SHP77 (cell line): ENCODE data around the gene SMOC1.

Source experiments
- DNase-seq, 2 experiments: peaks; one replicate each; lab custom pipeline; 2025; lab: John Stamatoyannopoulos, UW

The SMOC1 gene

DNA sequence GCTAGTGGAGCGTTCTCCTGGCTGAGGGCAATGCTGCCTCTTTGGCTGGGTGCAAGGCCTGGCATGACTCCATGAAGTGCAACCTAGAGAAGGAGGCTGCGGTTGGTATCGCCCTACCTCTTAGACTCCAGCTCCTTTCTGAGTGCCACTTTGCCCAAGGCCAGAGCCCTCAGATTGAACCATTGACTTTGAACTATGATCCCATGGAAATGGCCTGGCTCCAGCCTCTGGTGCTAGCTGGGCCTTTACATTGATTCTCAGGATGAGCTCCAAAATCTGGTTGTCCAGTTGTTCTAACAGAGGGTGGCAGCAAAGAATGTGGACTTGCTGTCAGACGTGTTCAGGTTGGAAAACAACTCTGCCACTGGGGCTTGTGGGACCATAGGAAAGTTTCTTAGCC is 16.1 kb upstream of the SMOC1 start:
- no peak for DNase-seq

GRCh38 chr14:69865701-69866365 is 13.4 kb upstream of the SMOC1 start:
- DNase-seq: no peak

DNA sequence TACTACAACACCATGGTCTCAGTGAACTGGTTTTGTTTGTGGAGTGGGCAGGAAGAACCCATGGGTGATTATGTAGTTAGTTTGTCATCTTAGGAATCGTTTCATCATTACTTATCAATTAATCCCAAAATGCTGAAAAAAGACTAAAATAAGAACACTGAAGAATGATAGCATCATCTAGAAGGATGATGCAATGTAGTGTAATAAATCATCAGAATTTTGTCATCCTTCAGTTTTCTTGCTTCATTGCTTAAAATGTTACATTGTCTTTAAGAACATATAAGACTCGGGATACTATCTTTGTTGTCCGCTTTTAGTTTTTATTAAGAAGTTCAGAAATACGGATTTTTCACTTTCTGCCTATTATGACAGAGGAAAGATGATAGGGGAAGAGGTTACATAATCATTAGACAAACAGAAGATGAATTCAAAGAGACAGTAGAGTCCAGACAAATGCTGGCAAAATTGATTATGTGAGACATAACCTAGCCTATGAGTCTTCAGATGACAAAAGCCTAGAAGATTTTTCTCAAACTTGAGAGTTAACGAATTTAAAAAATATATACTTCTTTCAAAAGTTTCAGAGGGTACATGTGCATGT is 10.8 kb upstream of the SMOC1 start:
- no peak for DNase-seq

DNA sequence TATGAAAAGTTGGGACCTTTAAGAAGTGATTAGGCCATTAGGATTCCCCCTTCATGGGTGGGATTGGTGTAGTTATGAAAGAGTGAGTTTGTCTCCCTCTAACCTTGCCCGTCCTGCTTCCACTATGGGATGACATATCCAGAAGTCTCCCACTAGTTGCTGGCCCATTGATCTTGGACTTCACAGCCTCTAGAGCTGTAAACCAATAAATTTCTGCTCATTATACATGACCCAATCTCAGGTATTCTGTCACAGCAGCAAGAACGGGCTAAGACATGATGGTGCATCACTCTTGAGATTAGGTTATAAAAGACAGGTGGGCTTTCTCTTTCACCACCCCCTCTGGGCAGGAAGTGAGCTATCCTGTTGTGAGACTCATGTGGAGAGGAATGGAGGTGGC is 8.6 kb upstream of the SMOC1 start:
- DNase-seq: no peak

DNA sequence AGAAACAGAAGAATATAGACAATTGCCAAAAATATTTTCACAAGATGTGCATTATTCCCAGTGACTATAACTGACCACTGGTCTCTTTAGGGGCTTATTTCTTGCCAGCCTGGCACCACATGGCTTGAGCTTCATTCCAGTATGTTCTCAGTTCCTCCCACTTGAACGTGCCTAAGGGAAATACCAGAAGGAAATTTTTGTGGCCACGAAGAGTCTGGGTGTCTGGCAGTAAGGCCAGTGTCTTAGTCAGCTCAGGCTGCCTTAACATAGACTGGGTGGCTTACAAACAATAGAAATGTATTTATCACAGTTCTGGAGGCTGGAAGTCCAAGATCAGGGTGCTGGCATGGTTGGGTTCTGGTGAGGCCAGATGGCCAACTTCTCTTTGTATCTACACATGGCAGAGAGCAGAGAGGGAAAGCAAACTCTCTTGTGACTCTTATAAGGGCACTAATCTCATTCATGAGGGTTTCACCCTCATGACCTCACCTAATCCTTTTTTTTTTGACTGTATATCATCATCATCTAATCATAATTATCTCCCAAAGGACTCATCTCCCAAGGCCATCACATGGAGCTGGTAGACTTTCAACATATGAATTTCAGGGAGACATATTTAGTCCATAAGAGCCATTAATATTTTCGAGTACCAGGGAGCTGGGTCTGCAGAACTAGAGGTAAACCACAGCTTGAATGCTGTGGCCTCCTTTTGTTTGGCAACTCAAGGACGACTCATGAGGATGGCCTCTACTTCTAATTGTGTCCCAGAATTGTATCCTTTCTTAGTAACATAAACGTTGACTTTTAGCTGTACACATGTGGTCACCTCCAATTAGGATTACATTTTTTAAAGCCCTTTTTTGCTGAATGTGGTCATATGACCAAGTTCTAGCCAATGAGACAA is 5.1 kb upstream of the SMOC1 start:
- DNase-seq: no peak

DNA sequence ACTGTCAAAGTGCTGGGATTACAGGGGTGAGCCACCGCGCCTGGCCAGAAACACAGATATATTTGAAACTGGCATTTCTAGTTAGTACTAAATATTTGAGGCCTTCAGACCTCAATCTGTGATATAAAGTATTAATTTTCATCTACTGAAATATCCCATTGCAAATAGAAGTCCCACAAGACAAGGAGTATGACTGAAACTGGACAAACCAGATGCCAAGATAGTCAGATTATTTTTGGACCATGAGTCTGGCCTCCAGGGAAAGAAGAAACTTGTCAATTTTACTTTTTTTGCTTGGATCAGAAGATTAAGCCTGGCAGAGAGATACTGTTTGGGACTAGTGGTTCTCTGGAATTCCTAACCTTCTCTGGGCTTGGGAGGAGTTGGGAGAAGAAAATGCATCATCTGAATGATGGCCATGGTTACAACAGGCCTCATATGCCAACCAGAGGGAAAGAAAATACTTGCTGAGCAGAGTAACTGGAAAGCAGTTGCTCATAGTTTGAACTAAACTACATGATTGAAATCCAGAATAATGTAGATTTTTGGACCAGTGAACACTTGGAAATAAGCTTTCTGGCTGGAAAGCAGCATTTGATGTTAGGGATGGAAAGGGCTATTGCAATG is 2.9 kb upstream of the SMOC1 start:
- DNase-seq: no peak

DNA sequence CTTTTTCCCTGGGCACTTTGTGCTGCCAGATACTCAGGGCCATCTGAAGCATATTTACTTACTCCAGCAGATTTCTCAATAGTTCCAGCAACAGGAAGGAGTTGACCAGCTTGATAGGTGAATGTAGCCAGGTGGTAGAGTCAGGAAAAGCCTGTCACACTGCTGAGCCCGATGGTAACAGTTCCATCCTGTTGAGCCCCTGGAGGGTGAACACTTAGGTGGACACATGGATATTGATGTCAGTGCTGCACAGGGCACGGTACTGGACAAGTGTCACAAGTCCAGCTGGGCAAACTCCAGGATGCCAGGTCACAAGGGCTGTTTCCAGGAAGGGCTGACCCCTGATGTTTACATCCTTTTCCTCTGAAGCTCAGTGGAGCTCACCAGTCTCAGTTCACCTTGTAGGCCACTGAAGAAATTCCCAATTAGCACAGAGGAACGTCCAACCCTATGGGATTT is 2.3 kb upstream of the SMOC1 start:
- DNase-seq: peak; percentile 58 to 67

DNA sequence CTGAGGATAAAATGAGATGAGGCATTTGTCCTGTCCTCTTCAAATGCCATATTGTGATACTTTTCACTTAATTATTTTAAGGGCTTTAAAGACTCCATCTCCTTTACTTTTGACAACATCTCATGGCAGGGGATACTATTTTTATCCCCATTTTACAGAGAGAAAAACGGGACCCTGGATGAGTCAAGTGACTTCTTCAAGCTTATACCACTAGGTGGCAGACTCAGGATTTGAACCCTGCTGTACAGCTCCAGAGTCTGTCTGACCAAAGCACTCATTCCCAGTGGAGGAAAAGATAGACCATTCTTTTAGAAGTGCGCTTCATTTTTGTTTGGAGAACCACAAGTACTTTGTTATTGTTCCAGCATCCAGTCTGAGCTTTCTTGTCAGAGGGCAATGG is 1.7 kb upstream of the SMOC1 start:
- DNase-seq: peak; percentile 55 to 73

- no peak for DNase-seq
These were observed 965 bp upstream of the SMOC1 start for GRCh38 chr14:69878251-69878650.

DNA sequence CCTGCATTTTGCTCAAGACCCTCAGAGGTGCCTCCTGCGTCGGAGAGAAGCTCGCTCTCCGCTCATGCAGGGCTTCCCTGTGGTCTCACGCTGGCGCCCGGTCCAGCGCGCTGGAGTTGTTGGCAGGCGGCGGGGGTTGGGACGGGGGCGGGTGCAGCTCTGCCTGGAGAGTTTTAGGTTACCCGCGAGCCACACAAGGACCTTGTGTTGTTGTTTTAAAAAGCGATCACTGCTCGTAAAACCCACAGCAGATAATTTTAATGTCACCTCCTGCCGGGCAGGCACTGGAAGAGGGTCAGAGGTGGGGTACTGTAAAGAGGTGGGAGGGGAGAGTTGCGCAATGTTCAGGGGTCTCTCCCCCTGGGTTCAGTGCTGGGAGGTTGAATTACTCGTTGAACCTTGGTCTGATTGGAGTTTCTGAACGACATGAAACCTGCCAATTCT is 850 bp downstream of the SMOC1 start:
- DNase-seq: peak in 1 of 2 experiments; percentile 23

GRCh38 chr14:69880893-69881292 is 1.7 kb downstream of the SMOC1 start:
- no peak for DNase-seq

DNA sequence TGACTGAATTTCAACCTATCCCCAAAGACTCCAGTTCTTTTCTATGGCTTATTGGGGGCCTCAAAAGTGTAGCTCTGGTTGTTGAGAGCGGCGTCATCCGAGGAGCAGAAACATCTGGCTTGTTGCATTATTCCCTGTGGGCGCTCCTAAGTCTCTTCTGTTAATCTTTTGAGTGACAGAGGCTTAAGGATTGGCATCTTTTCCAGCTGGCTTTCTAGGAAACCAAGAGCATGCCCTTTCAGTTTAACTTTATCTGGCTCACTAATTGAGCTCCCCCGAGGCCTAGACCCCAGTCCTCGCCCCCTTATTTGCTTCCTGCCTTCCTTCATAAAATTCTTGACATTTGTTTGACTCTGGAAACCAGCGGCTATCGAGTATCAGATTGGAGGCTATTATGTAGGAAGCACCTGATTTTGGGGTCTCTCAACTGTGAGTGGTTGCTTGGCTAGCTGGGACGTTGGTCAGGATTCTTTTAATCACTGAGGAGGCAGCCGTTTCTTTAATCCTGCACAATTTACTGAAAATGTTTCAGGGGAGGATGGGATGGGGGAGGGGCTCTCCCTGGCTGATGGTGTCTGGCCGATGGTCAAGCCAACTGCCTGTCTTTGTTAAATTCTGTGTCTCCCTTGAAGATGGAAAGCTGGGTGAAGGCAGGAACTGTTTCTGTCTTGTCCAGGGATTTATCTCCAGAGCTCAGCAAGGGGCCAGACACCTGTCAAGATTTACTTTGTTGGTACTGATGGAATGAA is 3.1 kb downstream of the SMOC1 start:
- DNase-seq: no peak

DNA sequence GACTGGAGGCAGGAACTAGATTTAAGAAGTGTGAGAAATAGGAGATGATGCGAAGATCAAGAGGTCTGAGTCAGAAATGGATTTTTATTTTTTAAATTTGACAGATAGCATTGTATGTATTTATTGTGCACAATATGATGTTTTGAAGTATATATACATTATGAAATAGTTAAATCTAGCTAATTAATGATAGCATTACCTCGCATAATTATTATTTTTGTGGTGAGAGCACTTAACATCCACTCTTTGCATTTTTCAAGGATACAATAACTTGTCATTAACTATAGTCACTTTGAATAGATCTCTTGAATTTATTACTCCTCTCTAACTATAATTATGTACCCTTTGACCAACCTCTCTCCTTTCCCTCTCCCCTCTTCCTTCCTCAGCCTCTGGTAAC is 3.7 kb downstream of the SMOC1 start:
- DNase-seq: no peak

GRCh38 chr14:69886453-69887242 is 7.4 kb downstream of the SMOC1 start:
- no peak for DNase-seq

GRCh38 chr14:69887740-69888657 is 8.8 kb downstream of the SMOC1 start:
- no peak for DNase-seq

- DNase-seq: no peak
These were observed 12.2 kb downstream of the SMOC1 start for GRCh38 chr14:69891422-69891821.

GRCh38 chr14:69895109-69895508 is 15.9 kb downstream of the SMOC1 start:
- DNase-seq: no peak

- DNase-seq: no peak
These were observed 16.9 kb downstream of the SMOC1 start for GRCh38 chr14:69896080-69896479.

- DNase-seq: no peak
These were observed 17.8 kb downstream of the SMOC1 start for GRCh38 chr14:69896972-69897371.

- no peak for DNase-seq
These were observed 21.4 kb downstream of the SMOC1 start for GRCh38 chr14:69900603-69901002.
